Measurements from ENCODE around the gene DHX38.
"Not testable (repeated sequence)": the region's sequence is repeated elsewhere in the genome, so short reads cannot be mapped to it uniquely, and the experiment has no call there.

Gene DHX38

GRCh38 chr16:72093448-72094265, at the start of gene DHX38, which contains the start of gene TXNL4B:
Gene DHX38, plus strand, starts transcription at chr16:72093847. Its CDS starts 2,311 bp downstream, at chr16:72096158.
Gene TXNL4B, minus strand, starts transcription at chr16:72093620. Its CDS starts 2,871 bp downstream, at chr16:72090749.
- peak within 1 kb of the TSS; percentile 99 for H3K27ac Mint-ChIP-seq
- no peaks in the 10 kb centered on the region for H3K9me3 Mint-ChIP-seq
- no peaks in the 10 kb centered on the region for H3K27me3 Mint-ChIP-seq
- peaks cover 24 to 53% of the 10 kb centered on the region in 2 donors for H3K4me1 Mint-ChIP-seq
- peaks cover 25 to 43% of the 10 kb centered on the region in 2 donors for H3K36me3 Mint-ChIP-seq
- DNase-seq = peak; percentile 93
- H3K4me3 Mint-ChIP-seq = peak within 1 kb of the TSS; percentile 96 to 99
- peak; percentile 97 to 98 for ATAC-seq (replicated peaks)

GRCh38 chr16:72044296-72044695, 49.4 kb upstream of the DHX38 start:
- DNase-seq = no peak
- Mint-ChIP-seq H3K36me3 (peaks cover 26 to 30% of the 10 kb centered on the region in 2 donors), H3K27ac (no peak overlapping the region), H3K27me3 (no peaks in the 10 kb centered on the region), H3K4me3 (no peak overlapping the region), H3K4me1 (no peaks in the 10 kb centered on the region), H3K9me3 (peaks cover 4 to 6% of the 10 kb centered on the region in 2 donors)
- no peak for ATAC-seq (replicated peaks)

DNA sequence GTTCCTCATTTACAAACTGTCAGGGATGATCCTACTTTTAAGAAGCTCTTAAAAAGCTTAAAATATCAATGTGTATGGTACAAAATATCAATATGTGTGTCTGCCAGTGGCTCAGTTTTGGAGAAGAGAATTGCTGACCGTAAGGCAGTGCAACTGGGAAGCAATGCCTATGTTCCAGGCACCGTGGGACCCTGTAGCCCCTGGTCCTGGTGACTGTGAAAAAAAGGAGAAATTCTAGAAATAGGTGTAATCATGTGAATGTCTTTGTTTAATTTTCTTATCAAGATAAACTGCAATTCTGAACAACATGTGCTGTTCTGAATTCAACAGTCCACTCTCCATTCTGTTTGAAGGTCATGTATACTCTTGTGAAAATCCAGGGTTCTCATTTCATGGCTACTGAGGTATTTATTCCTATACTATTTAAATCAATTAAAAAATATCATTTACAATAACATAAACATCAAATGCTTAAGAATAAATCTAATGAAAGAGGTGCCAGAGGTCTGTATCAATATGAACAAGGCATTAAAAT, 48.8 kb upstream of the DHX38 start:
- Mint-ChIP-seq H3K36me3 (peaks cover 27 to 32% of the 10 kb centered on the region in 2 donors), H3K9me3 (peaks cover 5 to 9% of the 10 kb centered on the region in 2 donors), H3K27ac (no peak overlapping the region), H3K4me1 (no peaks in the 10 kb centered on the region), H3K4me3 (no peak overlapping the region), H3K27me3 (no peaks in the 10 kb centered on the region)
- no peak for DNase-seq
- no peak for ATAC-seq (replicated peaks)

DNA sequence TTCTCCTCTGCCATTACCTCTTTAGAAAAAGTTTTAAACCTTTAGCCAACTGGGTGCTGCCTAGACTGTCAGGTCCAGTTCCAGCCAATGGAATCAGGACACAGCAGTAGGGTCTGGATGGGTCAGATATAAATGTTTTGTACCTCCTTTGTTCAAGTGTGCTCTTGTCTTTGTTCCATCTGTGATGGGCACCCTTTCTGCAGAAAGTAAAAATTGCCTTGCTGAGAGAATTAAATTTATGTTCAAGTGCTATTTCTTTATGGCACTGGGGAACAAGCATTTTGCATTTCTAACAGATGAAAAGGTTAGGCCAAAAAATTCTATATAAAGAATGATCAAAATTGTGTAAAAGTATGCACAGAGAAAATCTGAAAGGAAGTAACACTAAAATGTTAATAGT, 44.5 kb upstream of the DHX38 start:
- Mint-ChIP-seq H3K9me3 (peaks cover 9 to 16% of the 10 kb centered on the region in 2 donors), H3K4me1 (no peaks in the 10 kb centered on the region), H3K4me3 (no peak overlapping the region), H3K27me3 (no peaks in the 10 kb centered on the region), H3K27ac (no peak overlapping the region), H3K36me3 (peaks cover 4 to 10% of the 10 kb centered on the region in 2 donors)
- DNase-seq = no peak
- ATAC-seq (replicated peaks) = no peak

GRCh38 chr16:72050769-72051464, 42.7 kb upstream of the DHX38 start:
- Mint-ChIP-seq H3K36me3 (peaks cover 4 to 10% of the 10 kb centered on the region in 2 donors), H3K27ac (no peak overlapping the region), H3K4me1 (no peaks in the 10 kb centered on the region), H3K27me3 (no peaks in the 10 kb centered on the region), H3K4me3 (no peak overlapping the region), H3K9me3 (peaks cover 9 to 16% of the 10 kb centered on the region in 2 donors)
- ATAC-seq (replicated peaks) (no peak), DNase-seq (no peak)

DNA sequence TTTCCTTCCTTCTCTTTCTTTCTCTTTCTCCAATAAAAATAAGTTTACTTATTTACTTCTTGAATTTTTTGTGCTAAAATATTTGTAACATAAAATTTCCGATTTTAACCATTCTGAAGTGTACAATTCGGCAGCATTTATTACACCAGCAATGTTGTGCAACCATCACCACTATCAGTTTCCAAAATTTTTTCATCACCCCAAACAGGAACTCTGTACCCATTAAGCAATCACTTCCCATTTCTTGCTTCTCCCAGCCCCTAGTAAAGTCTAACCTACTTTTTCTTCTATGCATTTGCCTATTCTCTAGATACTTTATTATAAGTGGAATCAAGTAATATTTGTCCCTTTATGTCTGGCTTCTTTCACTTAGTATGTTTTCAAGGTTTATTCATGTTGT, 41.8 kb upstream of the DHX38 start:
- Mint-ChIP-seq H3K36me3 (peaks cover 4 to 10% of the 10 kb centered on the region in 2 donors), H3K4me1 (no peaks in the 10 kb centered on the region), H3K27ac (no peak overlapping the region), H3K4me3 (no peak overlapping the region), H3K27me3 (no peaks in the 10 kb centered on the region), H3K9me3 (peaks cover 9 to 16% of the 10 kb centered on the region in 2 donors)
- DNase-seq (no peak), ATAC-seq (replicated peaks) (no peak)

DNA sequence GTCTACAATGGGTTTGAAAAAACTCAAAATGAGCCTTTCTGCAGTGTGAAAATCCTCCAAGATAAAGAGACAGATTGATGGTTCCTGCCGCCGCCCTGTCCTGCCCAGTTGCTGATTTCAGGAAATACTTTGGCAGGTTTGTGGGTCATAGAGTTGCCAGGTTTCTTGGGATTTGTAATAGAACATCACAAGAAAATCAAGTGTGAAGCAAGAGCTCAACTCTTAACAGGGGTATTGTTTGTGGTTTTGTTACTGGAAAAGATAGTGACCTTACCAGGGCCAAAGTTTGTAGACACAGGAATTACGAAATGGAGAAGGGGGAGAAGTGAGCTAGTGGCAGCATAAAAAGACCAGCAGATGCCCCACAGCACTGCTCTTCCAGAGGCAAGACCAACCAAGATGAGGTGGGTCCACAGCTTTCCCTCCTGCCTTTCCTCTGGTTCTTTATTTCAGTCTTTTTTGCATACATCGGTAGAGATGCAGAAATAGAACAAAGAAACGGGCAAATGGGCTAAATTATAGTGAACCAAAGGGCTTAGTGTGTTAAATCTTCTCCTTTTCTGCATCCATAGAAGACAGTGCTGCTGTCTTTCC, 39.3 kb upstream of the DHX38 start, which contains the start of gene HP:
HP (plus strand) TSS at position 252 of the 594 bp plus-strand sequence; CDS start at position 400, 148 bp downstream.
- H3K27ac Mint-ChIP-seq; ATAC-seq (replicated peaks); H3K4me1 Mint-ChIP-seq; H3K27me3 Mint-ChIP-seq; H3K4me3 Mint-ChIP-seq; DNase-seq: not testable (repeated sequence)
- Mint-ChIP-seq H3K9me3 (peaks cover 5 to 10% of the 10 kb centered on the region in 2 donors), H3K36me3 (peaks cover 4 to 14% of the 10 kb centered on the region in 2 donors)

GRCh38 chr16:72055911-72056310, 37.7 kb upstream of the DHX38 start:
- DNase-seq (no peak), ATAC-seq (replicated peaks) (no peak)
- Mint-ChIP-seq H3K27me3 (no peaks in the 10 kb centered on the region), H3K9me3 (peaks cover 0 to 4% of the 10 kb centered on the region in 2 donors), H3K27ac (no peak overlapping the region), H3K36me3 (peaks cover 0 to 12% of the 10 kb centered on the region in 2 donors), H3K4me1 (no peaks in the 10 kb centered on the region), H3K4me3 (no peak overlapping the region)

- H3K4me3 Mint-ChIP-seq; H3K4me1 Mint-ChIP-seq; H3K9me3 Mint-ChIP-seq; H3K27me3 Mint-ChIP-seq; H3K27ac Mint-ChIP-seq; ATAC-seq (replicated peaks); DNase-seq: not testable (repeated sequence)
- peaks cover 2 to 10% of the 10 kb centered on the region in 2 donors for H3K36me3 Mint-ChIP-seq
Measured at GRCh38 chr16:72057313-72057712, 36.3 kb upstream of the DHX38 start.

- not testable (repeated sequence) for H3K27me3 Mint-ChIP-seq; ATAC-seq (replicated peaks); H3K4me3 Mint-ChIP-seq; H3K27ac Mint-ChIP-seq; H3K4me1 Mint-ChIP-seq; DNase-seq; H3K9me3 Mint-ChIP-seq
- peaks cover 3 to 17% of the 10 kb centered on the region in 2 donors for H3K36me3 Mint-ChIP-seq
Measured at GRCh38 chr16:72059060-72059459, 34.6 kb upstream of the DHX38 start.

DNA sequence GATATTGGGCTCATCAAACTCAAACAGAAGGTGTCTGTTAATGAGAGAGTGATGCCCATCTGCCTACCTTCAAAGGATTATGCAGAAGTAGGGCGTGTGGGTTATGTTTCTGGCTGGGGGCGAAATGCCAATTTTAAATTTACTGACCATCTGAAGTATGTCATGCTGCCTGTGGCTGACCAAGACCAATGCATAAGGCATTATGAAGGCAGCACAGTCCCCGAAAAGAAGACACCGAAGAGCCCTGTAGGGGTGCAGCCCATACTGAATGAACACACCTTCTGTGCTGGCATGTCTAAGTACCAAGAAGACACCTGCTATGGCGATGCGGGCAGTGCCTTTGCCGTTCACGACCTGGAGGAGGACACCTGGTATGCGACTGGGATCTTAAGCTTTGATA, 33.2 kb upstream of the DHX38 start:
- ATAC-seq (replicated peaks) = no peak
- Mint-ChIP-seq H3K4me3 (no peak overlapping the region), H3K27ac (no peak overlapping the region), H3K4me1 (no peaks in the 10 kb centered on the region), H3K27me3 (no peaks in the 10 kb centered on the region), H3K9me3 (no peaks in the 10 kb centered on the region), H3K36me3 (peaks cover 7 to 21% of the 10 kb centered on the region in 2 donors)
- no peak for DNase-seq

- ATAC-seq (replicated peaks) (no peak), DNase-seq (no peak)
- Mint-ChIP-seq H3K4me1 (no peaks in the 10 kb centered on the region), H3K27ac (no peak overlapping the region), H3K4me3 (no peak overlapping the region), H3K27me3 (no peaks in the 10 kb centered on the region), H3K36me3 (peaks cover 7 to 21% of the 10 kb centered on the region in 2 donors), H3K9me3 (no peaks in the 10 kb centered on the region)
Measured at GRCh38 chr16:72061564-72061963, 32.1 kb upstream of the DHX38 start.

GRCh38 chr16:72064361-72064894, 29.2 kb upstream of the DHX38 start:
- DNase-seq (no peak), ATAC-seq (replicated peaks) (no peak)
- Mint-ChIP-seq H3K4me3 (no peak overlapping the region), H3K9me3 (no peaks in the 10 kb centered on the region), H3K36me3 (peaks cover 7 to 17% of the 10 kb centered on the region in 2 donors), H3K27ac (no peak overlapping the region), H3K27me3 (no peaks in the 10 kb centered on the region), H3K4me1 (peaks cover 0 to 1% of the 10 kb centered on the region in 2 donors)

- Mint-ChIP-seq H3K27ac (no peak overlapping the region), H3K4me1 (peaks cover 0 to 5% of the 10 kb centered on the region in 2 donors), H3K9me3 (no peaks in the 10 kb centered on the region), H3K4me3 (no peak overlapping the region), H3K27me3 (no peaks in the 10 kb centered on the region), H3K36me3 (peaks cover 12 to 13% of the 10 kb centered on the region in 2 donors)
- DNase-seq (no peak), ATAC-seq (replicated peaks) (peak in 1 of 2 donors; percentile 55)
Measured at GRCh38 chr16:72066747-72067146, 26.9 kb upstream of the DHX38 start.
